ENCODE measurements around the gene VAT1L.

The VAT1L gene

GRCh38 chr16:77801817-77802216 is 13.5 kb downstream of the VAT1L start:
- DNase-seq (ENCODE audit: low read depth in 2 of 2), result no peak
- no peak overlapping the region for H3K4me3 ChIP-seq (replicated peaks in 1 of 2; ENCODE audit: low read depth in 2 of 2, low read length in 2 of 2)
- no peak for TF ChIP-seq CTCF (IDR thresholded peaks at IDR 0.05; ENCODE audit: low read depth, low read length)

GRCh38 chr16:77805398-77805797 is 17.0 kb downstream of the VAT1L start:
- no peak for DNase-seq (ENCODE audit: low read depth in 2 of 2)
- no peak for TF ChIP-seq CTCF (IDR thresholded peaks at IDR 0.05; ENCODE audit: low read depth, low read length)
- H3K4me3 ChIP-seq (replicated peaks in 1 of 2; ENCODE audit: low read depth in 2 of 2, low read length in 2 of 2), result no peak overlapping the region

GRCh38 chr16:77807021-77807420 is 18.7 kb downstream of the VAT1L start:
- DNase-seq (ENCODE audit: low read depth in 2 of 2), result no peak
- TF ChIP-seq CTCF (IDR thresholded peaks at IDR 0.05; ENCODE audit: low read depth, low read length), result no peak
- no peak overlapping the region for H3K4me3 ChIP-seq (replicated peaks in 1 of 2; ENCODE audit: low read depth in 2 of 2, low read length in 2 of 2)

- no peak for DNase-seq (ENCODE audit: low read depth in 2 of 2)
- no peak for TF ChIP-seq CTCF (IDR thresholded peaks at IDR 0.05; ENCODE audit: low read depth, low read length)
- H3K4me3 ChIP-seq (replicated peaks in 1 of 2; ENCODE audit: low read depth in 2 of 2, low read length in 2 of 2), result no peak overlapping the region
These were observed 24.6 kb downstream of the VAT1L start for GRCh38 chr16:77812856-77813500.

GRCh38 chr16:77816293-77816692 is 27.9 kb downstream of the VAT1L start:
- H3K4me3 ChIP-seq (replicated peaks in 1 of 2; ENCODE audit: low read depth in 2 of 2, low read length in 2 of 2), result no peak overlapping the region
- TF ChIP-seq CTCF (IDR thresholded peaks at IDR 0.05; ENCODE audit: low read depth, low read length), result no peak
- peak; percentile 3 to 8 for DNase-seq (ENCODE audit: low read depth in 2 of 2)

GRCh38 chr16:77820340-77820739 is 32.0 kb downstream of the VAT1L start:
- DNase-seq (ENCODE audit: low read depth in 2 of 2), result no peak
- H3K4me3 ChIP-seq (replicated peaks in 1 of 2; ENCODE audit: low read depth in 2 of 2, low read length in 2 of 2), result no peak overlapping the region
- TF ChIP-seq CTCF (IDR thresholded peaks at IDR 0.05; ENCODE audit: low read depth, low read length), result no peak

GRCh38 chr16:77822661-77823060 is 34.3 kb downstream of the VAT1L start:
- H3K4me3 ChIP-seq (replicated peaks in 1 of 2; ENCODE audit: low read depth in 2 of 2, low read length in 2 of 2), result no peak overlapping the region
- DNase-seq (ENCODE audit: low read depth in 2 of 2), result no peak
- no peak for TF ChIP-seq CTCF (IDR thresholded peaks at IDR 0.05; ENCODE audit: low read depth, low read length)

Measured in cardiac fibroblast (primary cell).